GM18517 (cell line): ENCODE results near the gene IGDCC3.

Experiments used
- ATAC-seq: cut with Tn5 transposase; IDR thresholded peaks from one replicate; pipeline ENCODE4 v1.9.1; 2021; ENCODE audit warnings: mild to moderate bottlenecking, moderate library complexity; ENCODE audit not compliant: unreplicated experiment

IGDCC3 gene

DNA sequence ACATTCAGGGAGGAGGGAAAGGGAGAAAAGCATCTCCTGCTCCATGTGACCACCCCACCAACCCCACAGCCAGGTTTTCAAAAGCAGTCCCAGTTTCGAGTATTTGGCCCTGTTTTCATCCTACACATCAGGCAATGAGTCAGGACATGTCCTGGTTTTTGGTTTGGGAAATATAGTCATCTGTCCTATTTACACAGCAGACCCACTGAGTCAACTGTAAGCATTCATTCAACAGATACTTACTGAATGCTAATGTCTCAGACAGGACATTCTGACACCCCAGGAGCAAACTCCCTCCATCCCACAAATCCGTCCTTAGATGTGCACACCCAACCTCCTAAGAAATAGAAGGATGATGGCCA lies 32.9 kb downstream of the IGDCC3 start:
- no peak for ATAC-seq

DNA sequence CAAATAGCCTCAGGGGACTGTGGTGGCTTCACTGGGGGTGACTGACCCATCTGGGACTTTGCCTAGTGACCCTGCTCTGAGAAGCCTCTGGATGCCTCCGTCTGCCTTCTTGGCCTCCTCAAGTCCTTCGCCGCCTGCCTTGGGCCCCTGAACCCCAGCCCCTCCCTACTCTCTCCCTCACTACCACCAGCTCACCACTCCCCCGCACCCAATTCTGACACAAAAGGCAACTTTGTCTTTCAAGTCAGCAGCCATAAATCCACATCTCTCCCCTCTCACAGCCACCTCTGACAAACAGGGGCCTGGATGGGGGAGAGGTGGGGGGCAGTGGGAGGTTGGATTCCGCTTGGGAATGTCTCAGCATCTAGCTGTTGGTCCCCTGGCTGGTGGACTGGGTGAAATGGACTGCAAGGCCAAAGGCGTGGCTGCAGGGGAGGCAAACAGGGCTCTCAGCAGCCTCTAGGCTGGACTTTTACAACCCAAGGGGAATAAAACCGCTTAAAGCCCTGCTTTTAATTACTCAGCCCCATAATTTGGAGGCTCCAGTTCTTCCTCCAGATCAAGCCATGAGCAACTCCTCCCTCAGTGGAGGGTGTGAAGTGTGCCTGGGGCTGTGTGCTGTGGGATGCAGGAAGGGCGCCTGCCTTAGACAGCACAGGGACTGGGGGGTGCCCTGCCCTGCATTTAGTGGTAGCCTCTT lies 33.4 kb downstream of the IGDCC3 start:
- ATAC-seq, result no peak

DNA sequence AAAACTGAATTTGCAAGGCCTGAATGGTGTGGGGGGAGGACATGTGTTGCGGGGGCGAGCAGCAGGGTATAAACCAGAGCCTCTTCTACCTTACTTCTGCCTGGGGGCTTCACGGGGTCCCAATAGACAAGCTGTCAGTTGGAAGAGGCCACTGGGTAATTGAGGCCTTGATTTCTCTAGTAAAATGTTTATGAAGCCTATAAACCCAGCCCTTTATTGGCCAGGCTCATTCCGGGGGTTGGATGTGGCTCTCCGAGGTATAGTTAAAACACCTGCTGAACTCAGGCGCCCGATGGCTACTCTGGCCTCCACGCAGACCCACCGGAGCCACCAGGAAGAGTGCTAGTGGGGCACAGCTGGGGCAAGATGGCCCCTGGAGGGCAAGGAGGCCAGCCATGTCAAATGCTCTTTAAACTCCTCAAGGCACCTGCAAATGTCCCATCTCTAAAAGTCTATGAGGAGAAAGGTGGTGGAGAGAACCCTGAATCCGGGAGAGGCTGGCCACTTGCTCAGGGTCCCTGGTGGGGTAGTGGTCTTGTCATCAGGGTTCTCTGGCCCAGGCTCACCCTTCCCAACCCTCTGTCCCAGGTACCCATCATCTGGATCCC lies 34.3 kb downstream of the IGDCC3 start:
- no peak for ATAC-seq

DNA sequence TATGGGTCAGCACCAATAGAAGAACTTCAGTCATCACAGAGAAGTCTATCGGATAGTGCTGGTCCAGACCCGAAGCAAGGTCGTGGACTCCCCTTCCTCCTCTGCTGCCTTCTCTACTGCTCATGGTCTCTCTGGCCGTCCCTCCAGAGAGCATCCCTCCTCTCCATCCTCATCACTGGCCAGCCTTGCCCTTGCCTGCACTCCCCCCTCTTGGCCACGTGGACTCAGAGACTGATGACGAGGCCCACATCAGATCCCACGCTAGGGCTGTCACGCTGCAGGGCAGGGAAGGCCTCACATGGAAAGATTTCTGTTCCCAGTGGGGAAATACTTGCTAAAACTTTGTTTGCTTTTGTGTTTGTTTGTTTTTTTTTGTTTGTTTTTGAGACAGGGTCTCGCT lies 35.3 kb downstream of the IGDCC3 start:
- ATAC-seq, result no peak

DNA sequence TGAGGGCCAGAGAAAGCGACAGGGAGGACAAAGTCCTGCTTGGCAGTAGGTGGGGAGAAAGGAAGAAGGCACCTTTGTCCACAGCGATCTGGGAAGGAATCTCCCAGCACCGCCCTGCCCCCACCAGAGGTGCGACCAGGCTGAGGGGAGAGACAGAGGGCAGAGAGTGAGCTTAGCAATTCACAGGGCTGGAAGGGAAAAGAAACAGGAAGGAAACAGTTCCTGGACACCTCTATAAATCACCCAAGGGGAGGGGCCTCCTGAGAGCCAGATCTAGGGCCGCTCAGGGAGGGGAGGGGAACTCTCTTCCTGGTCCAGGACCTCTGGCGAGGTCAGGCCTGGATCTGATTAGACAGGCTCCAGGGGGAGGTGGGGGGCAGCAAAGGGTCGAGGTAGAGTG lies 37.9 kb downstream of the IGDCC3 start:
- no peak for ATAC-seq

DNA sequence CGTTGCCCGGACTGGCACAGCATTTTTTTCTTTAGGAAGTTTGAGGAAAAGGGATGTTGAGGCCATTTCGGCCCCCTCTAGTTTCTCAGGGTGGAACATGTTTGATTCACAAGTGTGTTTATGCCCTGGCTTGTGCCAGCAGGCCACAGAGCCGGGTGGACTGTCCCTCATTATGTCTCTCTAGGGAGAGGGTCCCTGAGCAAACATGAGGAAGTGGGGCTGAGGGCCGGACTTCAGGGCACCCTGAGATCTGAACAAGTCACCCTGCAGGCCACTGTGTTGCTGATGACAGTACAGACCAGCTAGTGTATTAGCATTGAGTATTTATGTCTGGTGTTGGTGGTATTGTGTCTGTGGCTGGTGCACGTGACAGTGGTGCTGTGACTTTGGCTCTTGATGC lies 38.4 kb downstream of the IGDCC3 start:
- ATAC-seq, result no peak

DNA sequence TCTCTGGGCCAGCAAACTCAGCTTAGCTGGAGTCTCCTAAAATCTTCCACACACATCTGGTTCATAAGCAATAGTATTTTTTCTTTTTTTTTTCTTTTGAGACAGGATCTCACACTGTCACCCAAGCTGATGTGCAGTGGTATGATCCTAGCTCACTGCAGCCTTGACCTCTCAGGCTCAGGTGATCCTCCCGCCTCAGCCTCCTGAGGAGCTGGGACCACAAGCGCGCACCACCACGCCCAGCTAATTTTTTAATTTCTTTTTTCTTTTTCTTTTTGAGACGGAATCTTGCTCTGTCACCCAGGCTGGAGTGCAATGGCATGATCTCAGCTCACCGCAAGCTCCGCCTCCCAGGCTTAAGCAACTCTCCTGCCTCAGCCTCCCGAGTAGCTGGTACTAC lies 39.0 kb downstream of the IGDCC3 start:
- ATAC-seq, result no peak

DNA sequence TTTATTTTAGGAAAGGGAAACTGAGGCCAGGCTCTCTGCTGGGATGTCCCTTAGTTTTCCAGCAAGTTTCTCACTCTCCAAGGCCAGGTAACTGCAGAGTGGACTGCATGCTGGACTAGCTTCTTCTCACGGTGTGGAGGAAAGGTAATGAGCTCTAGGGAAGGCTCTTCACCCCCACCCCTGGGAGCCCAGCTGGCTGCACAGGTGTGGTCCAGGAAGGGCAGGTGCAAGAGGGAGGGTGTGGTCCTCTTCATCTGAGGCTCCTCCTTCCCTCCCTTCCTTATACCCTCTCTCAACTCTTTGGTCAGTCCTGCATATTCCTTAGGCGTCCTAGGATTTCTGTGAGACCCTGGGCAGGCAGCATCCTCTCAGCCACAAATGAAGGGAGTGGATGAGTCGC lies 39.4 kb downstream of the IGDCC3 start:
- no peak for ATAC-seq

DNA sequence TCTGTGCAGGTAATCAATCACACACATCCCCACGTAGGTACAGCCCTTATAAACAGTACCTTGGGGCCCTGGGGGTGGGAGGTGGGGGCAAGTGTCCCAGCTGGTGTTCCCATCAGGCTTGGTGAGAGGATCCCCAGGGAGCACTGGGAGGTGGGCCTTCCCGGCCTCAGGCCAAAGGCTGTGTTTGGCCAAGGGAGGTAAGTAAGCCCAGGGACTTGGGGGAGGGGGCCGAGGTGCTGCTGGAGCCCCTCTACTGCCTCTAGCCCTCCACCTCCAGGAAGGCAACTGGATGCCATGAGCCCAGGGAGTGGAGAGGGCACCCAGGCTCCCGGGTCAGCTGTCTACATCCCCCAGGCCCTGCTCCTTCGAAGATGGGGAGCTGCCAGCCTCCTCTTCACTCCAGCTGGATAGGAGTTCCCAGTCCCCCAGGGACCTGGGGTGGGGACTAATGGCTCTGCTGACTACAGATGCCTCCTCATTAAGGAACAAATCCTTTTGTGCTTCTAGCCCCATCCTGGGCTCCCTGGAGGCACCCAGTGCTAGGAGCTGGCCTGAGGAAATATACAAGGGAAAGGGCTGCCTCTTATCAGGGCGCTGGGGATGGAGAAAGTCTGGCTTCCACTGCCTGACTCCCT lies 40.2 kb downstream of the IGDCC3 start:
- ATAC-seq, result no peak

DNA sequence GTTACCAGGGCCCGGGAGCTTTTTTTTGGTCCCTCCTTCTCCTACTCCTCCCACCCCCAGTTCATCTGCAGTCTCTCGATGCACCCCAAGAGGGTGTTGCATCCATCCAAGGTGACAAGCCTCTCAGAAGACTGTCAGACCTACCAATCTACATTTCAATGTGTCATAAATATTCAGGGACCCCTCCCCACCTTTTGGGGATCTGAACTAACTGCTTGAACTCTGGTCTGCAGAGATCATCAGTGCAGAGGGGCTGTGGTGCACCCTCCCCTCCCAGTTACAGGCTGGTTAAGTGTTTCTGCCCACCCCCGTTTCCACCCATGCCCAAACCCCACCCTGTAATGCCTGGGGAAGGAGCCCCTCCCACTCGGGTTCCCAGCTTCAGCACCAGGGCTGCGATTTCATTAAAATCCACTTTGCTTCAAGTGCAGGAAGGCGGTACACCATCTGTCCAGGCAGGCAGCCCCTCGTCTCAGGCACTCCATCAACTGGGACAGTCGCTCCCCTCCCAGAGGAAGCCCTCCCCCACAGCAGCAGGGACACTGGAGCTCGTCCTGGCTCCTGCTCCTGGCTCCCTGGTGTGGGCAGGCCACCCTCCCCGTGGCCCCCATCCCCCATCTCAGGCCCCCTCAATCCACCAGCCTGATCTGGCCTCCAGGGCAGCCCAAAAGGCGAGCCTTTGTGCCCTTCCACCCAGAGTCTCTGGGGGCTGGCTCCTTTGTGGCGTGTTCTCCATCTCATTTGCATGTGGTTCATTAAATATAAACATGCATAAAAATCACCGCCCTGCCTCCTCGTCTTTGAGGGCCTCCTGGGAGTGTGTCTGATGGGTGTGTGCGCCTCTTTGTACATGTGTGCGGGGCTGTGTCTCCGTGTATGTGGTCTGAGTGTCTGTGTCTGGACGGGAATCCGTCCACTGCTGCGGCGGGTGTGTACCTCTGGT lies 41.0 kb downstream of the IGDCC3 start:
- no peak for ATAC-seq

DNA sequence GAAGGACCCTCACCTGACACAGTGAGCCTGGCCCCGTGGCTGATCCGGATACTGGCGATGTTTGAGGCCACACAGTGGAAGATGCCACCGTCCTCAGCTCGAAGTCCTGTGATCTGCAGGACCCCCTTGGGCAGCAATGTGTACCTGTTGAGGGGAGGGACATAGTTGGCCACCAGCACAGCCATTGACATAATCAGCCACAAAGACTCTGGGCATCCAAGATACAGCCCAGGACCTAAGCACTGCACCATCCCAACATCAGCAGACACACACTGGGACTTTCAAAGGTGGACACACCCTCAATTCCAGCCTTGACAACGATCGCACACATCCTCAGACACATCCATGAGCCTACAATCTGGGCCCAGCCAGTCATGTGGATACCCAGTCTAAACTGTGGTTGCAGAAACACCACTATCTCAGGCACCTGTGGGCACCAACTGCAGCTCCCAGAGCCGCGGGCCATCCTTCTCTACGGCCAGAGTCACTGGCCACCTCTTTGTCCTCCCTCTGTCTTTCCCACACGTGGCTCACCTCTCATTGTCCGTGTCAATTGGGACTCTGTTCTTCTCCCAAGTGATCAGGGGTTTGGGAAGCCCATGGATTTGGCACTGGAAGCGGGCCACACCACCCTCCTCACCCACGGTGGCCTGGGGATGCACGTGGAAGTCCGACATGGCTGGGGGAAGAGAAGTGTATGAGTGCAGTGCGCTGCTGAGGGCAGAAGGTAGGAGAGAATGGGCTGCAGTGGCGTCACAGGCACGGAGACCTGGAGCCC lies 42.3 kb downstream of the IGDCC3 start:
- ATAC-seq, result no peak

DNA sequence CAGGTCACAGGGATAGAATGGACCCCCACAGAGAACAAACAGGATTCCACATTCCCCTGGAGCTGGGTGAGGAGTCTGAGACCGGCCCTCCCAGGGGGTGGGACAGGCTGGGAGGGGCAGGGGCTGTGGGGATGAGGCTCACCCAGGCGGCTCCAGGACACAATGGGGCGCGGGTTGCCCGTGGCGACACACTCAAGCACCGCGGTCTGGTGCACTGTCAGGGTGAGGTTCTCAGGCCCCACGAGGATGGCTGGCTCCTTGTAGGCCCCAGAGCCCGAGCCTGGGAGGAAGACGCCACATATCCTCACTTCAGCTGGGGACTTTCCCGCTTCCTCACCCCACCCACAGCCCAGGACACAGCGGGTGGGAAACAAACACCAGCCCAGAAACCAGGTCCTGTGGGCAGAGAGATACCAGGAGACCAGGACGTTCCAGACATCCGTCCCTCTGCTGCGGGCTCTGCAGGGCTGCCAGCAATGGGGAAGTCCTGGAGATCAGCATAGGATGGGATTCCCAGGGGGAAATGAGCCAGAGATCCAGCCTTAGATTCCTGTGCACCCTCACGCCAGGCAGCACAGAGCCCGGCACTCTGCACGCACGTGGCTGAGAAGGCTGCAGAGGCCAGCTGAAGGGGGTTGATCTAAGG lies 43.1 kb downstream of the IGDCC3 start:
- ATAC-seq, result no peak

DNA sequence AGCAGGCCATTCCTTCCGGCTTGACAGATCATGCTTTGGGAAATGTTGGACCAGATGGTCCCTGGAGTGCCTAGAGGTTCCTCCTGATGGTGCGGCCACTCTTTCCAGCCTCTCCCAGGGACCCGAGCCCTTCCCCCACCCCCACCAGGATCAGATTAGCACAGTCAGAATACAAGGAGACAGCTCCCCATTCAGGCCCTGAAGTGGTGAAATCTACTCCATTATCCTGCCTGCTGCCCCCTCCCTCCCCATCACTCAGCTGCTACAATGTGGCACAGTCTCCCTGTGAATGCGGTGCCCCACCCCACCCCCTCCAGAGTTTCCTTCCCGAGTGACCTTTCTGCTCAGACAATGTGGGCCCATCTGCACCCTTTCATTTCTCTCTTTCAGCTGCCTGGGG lies 43.9 kb downstream of the IGDCC3 start:
- ATAC-seq, result no peak

DNA sequence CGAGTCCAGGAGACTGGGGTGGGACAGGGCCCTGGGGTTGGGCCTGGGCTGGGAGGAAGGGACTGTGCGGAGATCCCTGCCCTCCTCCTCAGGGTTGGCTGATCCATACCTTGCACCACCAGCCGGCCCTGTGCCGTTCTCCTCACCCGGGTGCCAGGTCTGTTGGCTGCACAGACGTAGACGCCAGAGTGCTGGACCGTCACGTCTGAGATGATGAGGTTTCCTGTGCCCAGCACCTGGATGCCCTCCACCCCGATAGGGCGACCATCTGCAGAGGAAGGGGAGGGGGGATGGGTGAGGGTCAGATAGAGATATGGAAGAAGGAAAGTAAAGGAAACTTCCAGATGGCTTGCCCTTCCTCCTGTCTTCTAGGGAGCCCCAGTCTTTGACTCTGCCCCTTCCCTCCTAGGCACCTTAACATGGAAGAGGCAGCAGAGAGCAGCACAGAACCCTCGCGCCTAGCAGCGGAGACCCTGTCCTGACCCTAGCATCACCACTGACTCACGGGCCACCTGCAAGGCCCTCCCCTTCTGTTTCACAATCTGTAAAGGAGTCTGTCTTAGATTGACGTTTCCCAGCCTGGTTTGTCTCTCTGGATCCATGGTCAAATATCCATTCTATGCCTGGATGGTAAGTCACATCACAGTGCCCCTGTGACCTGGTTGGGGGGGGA lies 44.5 kb downstream of the IGDCC3 start:
- ATAC-seq, result no peak

DNA sequence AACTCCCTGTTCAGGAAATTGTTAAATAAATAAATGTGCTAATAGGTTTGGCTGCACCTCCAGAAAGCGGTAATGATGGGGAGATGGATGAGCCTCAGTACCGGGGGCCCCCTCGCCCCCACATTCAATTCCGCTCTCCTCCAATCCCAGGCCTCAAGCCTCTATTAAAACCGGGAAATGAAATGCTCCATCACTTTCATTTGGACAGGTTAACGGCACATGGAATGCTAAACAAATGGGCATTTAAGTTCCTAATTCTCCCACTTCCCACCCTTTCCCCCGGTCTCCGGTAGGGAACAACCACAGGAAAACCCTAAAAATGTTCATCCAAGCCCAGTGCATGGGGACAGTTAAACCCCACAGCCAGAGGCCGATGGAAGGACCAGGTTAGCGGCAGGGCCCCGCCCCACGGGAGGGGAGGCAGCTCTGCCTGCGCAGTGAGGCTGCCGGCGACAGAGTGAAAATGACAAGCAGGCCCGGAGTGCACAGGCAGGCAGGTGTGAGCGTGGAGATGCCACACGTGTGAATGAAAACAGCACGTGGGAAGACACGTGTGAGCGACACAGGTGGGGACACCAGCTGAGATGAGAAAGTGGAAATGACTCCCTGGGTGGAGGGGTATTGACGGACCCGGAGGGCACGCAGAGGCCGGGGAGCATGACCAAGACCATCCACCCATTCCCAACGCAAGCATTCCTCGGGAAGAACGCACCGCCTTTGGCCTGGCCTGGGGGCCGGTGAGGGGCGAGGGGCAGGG lies 45.2 kb downstream of the IGDCC3 start:
- no peak for ATAC-seq

DNA sequence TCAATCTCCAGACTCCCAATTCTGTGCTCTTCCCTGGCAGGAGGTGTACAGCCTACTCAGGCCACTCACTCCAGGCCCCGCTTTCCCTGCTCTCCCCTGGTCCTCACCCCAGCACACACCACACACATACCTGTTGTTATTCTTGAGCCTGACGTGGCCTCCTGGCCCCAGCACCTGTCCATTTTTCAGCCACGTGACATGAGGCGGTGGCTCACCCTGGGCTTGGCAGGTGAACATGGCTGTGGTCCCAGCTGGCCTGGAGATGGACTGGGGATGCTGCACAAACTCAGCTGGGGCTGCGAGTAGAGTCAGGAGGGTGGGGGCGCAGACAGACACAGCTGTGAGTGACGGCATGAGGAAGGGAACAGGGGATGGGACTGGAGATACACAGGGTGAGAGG lies 46.0 kb downstream of the IGDCC3 start:
- ATAC-seq, result no peak

DNA sequence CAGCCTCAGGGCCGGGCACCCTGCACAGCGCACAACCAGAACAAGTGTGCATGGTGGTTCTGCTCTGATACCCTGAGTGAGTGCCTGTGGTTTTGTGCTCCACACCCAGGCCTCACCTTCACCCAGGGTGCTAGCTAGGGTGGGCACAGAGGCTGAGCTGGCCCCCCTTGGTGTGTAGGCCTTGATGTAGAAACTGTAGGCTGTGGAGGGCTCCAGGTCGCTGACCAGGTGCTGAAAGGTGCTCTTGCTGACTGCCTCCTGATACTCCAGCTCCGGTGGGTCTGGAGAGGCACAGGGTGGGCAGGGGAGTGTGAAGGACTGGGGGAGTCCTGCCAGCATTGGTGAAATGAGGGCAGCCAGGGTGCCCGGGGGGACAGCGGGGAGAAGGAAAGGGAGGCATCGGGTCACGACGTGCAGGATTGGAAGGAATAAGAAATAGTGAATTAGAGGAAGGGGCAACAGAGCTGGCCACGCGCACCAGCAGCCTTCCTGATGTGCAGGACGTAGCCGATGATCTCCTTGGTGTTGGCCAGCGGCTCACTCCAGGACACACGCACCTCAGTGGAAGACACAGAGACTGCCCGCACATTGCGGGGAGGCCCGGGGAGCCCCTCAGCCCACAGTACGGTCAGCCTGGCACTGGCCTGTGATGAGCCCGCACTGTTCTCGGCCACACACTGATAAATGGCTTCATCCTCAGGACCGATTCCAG lies 46.7 kb downstream of the IGDCC3 start:
- no peak for ATAC-seq

DNA sequence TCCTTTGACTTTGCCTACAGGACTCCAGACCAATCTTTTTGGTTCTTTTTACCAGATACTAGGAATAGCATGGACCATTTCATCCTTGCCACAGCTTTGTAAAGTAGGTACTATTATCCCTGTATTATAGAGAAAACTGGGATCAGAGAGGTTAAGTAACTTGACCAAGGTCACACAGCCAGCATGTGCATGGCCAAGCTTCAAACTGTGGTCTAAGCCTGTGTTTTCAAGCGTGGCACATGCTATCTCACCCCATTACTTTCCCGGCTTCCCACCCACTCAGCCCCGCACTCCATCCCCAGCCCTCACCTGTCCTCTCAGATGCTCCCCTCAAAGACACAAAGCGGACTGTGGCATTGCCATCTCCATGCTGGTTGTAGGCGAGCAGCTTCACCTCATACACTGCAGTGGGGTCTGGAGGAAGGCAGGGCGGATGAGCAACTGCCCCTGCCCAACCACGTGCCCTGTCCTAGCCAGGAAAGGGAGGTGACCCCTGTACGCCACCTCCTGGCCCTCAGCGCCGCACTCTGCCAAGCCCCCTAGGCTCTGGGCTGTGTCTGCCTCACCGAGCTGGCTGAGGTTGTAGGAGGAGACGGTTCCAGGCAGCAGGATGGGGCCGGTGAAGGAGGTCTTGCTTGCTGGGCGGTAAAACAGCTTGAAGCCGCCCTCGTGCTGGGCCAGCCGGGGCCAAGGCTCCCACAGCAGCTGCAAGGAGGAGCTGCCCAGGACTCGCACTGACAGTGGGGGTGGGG lies 47.6 kb downstream of the IGDCC3 start:
- ATAC-seq, result no peak
